ENCODE data around the gene DGKZ. TPM values are rescaled to one million over a fixed set of nuclear protein-coding genes. Genes with fewer than 3 reads are reported as not detected.

The DGKZ gene
- total RNA-seq, 1 donor from 2014 or later = 127 TPM

DNA sequence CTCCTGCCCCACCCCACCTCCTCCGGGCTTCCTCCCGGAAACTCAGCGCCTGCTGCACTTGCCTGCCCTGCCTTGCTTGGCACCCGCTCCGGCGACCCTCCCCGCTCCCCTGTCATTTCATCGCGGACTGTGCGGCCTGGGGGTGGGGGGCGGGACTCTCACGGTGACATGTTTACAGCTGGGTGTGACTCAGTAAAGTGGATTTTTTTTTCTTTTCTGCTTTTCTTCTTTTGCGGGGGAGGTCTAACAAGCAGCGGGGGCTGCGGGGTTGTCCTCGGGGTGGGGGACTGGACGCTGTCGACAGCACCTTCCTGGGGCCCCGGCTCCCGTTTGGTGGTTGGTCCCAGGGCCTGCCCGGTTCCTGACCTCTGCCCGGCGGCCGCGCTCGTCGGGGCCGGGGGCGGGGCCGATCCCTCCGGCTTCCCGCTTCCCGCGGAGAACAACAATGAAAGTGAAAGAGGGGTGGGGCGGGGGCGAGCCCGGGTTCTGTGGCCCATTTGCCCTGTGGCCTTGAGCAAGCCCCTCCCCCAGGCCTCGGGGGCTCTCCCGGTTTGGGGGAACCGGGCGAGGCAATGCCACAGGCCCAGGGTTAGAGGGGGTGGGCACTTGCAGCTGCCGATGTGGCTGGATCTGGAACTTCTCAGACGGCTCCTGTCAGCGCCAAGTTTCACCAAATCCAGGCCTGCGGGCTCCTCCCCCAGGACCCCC lies 33.2 kb downstream of the DGKZ start:
- peak overlapping the region; percentile 67 for H3K27ac Mint-ChIP-seq (ENCODE audit: unreplicated experiment)
- H3K36me3 Mint-ChIP-seq (ENCODE audit: low read depth, unreplicated experiment) = peaks cover 10% of the 10 kb centered on the region
- no peaks in the 10 kb centered on the region for H3K9me3 Mint-ChIP-seq (ENCODE audit: unreplicated experiment)
- peaks cover 3% of the 10 kb centered on the region for H3K4me1 Mint-ChIP-seq (ENCODE audit: unreplicated experiment)
- DNase-seq (ENCODE audit: low spot score) = peak; percentile 75
- TF ChIP-seq, protein P1, sequence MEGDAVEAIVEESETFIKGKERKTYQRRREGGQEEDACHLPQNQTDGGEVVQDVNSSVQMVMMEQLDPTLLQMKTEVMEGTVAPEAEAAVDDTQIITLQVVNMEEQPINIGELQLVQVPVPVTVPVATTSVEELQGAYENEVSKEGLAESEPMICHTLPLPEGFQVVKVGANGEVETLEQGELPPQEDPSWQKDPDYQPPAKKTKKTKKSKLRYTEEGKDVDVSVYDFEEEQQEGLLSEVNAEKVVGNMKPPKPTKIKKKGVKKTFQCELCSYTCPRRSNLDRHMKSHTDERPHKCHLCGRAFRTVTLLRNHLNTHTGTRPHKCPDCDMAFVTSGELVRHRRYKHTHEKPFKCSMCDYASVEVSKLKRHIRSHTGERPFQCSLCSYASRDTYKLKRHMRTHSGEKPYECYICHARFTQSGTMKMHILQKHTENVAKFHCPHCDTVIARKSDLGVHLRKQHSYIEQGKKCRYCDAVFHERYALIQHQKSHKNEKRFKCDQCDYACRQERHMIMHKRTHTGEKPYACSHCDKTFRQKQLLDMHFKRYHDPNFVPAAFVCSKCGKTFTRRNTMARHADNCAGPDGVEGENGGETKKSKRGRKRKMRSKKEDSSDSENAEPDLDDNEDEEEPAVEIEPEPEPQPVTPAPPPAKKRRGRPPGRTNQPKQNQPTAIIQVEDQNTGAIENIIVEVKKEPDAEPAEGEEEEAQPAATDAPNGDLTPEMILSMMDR (IDR thresholded peaks at IDR 0.05; ENCODE audit: unreplicated experiment) = no peak
- peak overlapping the region; percentile 85 for H3K4me3 Mint-ChIP-seq (ENCODE audit: unreplicated experiment)
- peaks cover 9% of the 10 kb centered on the region for H3K27me3 Mint-ChIP-seq (ENCODE audit: unreplicated experiment)

GRCh38 chr11:46381048-46381818 lies 34.0 kb downstream of the DGKZ start, which contains the start of gene MDK:
Gene MDK (plus strand): TSS chr11:46381669. CDS start chr11:46382058, 389 bp downstream.
- peaks cover 12% of the 10 kb centered on the region for H3K27me3 Mint-ChIP-seq (ENCODE audit: unreplicated experiment)
- H3K27ac Mint-ChIP-seq (ENCODE audit: unreplicated experiment) = peak within 1 kb of the TSS; percentile 67
- peaks cover 6% of the 10 kb centered on the region for H3K4me1 Mint-ChIP-seq (ENCODE audit: unreplicated experiment)
- TF ChIP-seq, protein P1 (IDR thresholded peaks at IDR 0.05; ENCODE audit: unreplicated experiment) = no peak
- H3K9me3 Mint-ChIP-seq (ENCODE audit: unreplicated experiment) = no peaks in the 10 kb centered on the region
- peaks cover 13% of the 10 kb centered on the region for H3K36me3 Mint-ChIP-seq (ENCODE audit: low read depth, unreplicated experiment)
- peak within 1 kb of the TSS; percentile 86 for H3K4me3 Mint-ChIP-seq (ENCODE audit: unreplicated experiment)
- peak; percentile 69 for DNase-seq (ENCODE audit: low spot score)

DNA sequence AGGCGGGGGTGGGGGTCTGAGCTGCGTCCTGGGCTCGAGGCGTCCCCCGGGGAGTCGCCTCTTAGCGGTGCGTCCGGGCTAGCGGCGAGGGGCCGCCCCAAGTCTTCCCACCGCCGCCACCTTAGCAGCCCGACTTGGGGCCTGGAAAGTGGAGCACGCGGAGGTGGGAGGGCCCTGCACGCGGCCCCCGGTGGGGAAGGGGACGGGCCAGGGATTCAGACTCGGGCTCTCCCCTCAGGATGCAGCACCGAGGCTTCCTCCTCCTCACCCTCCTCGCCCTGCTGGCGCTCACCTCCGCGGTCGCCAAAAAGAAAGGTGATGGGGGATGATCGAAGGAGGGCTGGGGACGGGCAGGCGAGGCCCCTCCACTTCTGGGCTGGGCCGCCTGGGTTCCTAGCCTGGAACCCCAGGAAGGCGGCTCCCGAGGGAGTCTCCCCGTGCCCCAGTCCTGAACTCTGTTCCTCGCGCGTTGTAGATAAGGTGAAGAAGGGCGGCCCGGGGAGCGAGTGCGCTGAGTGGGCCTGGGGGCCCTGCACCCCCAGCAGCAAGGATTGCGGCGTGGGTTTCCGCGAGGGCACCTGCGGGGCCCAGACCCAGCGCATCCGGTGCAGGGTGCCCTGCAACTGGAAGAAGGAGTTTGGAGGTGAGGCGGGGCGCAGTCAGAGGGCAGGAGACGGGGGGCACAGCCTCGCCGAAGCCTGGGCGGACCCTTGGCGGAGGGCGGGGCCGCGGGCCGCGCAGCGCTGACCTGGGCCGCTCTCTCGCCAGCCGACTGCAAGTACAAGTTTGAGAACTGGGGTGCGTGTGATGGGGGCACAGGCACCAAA lies 34.8 kb downstream of the DGKZ start:
- H3K27ac Mint-ChIP-seq (ENCODE audit: unreplicated experiment) = no peak overlapping the region
- peaks cover 19% of the 10 kb centered on the region for H3K36me3 Mint-ChIP-seq (ENCODE audit: low read depth, unreplicated experiment)
- peak; percentile 55 for DNase-seq (ENCODE audit: low spot score)
- no peaks in the 10 kb centered on the region for H3K9me3 Mint-ChIP-seq (ENCODE audit: unreplicated experiment)
- TF ChIP-seq, protein P1 (IDR thresholded peaks at IDR 0.05; ENCODE audit: unreplicated experiment) = no peak
- H3K4me3 Mint-ChIP-seq (ENCODE audit: unreplicated experiment) = peak overlapping the region; percentile 86
- H3K4me1 Mint-ChIP-seq (ENCODE audit: unreplicated experiment) = peaks cover 9% of the 10 kb centered on the region
- H3K27me3 Mint-ChIP-seq (ENCODE audit: unreplicated experiment) = peaks cover 18% of the 10 kb centered on the region

DNA sequence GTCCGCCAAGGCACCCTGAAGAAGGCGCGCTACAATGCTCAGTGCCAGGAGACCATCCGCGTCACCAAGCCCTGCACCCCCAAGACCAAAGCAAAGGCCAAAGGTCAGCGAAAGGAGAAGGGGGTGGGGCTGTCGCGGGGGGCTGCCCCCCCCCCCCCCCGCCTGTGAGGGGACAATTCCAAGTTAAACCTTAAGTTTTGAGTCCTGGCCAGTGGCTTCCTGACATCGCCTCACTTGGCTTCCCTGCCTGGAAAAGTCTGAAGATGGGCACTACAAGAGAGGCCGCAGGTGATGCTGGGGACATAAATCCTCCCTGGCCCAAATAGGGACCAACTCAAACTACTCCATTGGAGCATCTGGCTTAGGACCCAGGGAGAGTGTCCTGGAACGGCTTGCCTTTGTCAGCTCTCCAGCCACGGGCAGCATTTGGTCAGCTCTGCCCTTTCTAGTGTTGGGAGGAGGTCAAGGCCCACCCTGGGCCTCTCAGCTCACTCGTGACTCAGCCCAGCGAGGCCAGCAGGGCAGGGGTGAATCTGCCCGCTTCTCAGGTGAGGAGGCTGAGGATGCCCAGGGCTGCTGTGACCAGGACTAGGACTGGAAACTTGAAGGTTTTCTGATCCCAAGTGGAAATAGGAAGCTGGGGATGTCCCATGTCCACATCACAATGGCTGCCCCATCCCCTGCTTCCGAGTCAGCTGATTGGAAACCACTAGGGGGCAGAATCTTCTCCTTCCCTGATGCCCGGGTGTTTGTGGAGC lies 35.6 kb downstream of the DGKZ start:
- peak overlapping the region; percentile 86 for H3K4me3 Mint-ChIP-seq (ENCODE audit: unreplicated experiment)
- TF ChIP-seq, protein P1 (IDR thresholded peaks at IDR 0.05; ENCODE audit: unreplicated experiment) = peak; percentile 63
- DNase-seq (ENCODE audit: low spot score) = peak; percentile 68
- peaks cover 12% of the 10 kb centered on the region for H3K36me3 Mint-ChIP-seq (ENCODE audit: low read depth, unreplicated experiment)
- peaks cover 9% of the 10 kb centered on the region for H3K4me1 Mint-ChIP-seq (ENCODE audit: unreplicated experiment)
- peaks cover 19% of the 10 kb centered on the region for H3K27me3 Mint-ChIP-seq (ENCODE audit: unreplicated experiment)
- no peaks in the 10 kb centered on the region for H3K9me3 Mint-ChIP-seq (ENCODE audit: unreplicated experiment)
- H3K27ac Mint-ChIP-seq (ENCODE audit: unreplicated experiment) = no peak overlapping the region

All from endothelial cell (in vitro differentiated cells).